ENCODE measurements around the gene ITGA3.
A peak's percentile ranks its signal among the peaks of the same experiment; 100 is the strongest.
"Not testable (repeated sequence)": the region's sequence is repeated elsewhere in the genome, so short reads cannot be mapped to it uniquely, and the experiment has no call there.

The ITGA3 gene

DNA sequence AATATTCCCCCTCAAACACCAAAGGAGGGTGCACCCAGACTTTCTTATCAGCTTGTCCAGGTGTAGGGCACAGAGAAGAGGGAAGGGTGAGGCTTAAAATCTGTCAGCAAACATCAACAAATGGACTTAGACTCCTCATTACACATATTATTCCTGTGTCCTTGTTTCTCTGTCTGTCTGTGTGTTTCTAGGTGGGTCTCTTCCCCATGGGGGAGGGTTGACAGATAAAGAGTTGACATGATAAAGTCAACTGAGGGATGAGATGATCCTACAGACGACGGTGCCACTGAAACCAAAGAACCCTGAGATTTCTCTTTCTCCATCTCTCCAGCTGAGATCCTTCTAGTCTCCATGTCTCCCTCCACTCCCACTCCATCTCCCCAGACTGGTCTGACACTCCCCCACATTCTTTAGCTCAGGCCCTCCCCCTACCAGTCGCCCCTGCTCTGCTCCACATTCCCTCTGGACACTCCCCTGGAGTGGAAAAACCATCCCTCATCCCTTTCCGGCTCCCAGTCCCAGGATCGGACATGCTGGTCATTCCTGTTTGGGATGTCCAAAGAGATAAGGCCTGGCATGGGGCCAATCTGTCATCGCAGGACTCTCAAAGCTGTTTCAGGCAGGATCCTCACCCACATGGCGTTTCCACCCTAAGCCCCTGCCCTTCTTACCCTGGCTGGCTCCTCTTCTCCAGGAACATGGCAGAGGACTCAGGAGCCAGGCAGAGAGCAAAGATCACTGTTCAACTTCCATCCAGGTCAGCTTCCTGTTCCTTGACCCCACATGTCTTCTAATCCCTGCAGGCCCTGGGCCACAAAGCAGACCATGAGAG lies 2.9 kb upstream of the ITGA3 start:
- no peak for DNase-seq

GRCh38 chr17:50053654-50053960 lies 2.3 kb upstream of the ITGA3 start:
- DNase-seq = no peak

GRCh38 chr17:50055055-50055425 lies 870 bp upstream of the ITGA3 start:
- peak in 2 of 5 donors; percentile 17 to 27 for DNase-seq

- DNase-seq = peak in 4 of 5 donors; percentile 40 to 59 (median 48)
Observed at GRCh38 chr17:50056217-50056960, 479 bp downstream of the ITGA3 start.

DNA sequence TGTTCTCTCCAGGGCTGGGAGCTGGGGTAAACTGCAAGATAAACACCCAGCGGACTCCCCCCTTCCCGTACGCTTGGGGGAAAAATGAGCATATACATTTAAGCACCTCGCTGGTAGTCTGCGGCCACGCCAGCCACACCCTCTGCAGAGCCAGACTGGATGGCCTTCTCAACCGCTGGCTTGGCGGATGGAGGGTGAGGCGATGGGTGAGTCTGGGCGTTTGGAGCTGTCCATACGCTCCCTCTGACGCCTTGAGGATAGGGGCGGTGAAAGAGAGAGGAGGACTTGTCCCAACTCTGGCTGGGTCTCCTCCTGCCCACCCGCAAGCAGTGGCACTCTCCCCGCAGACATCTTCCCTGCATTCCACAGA lies 1.0 kb downstream of the ITGA3 start:
- no peak for DNase-seq

GRCh38 chr17:50057521-50057991 lies 1.6 kb downstream of the ITGA3 start:
- no peak for DNase-seq

GRCh38 chr17:50058296-50058953 lies 2.5 kb downstream of the ITGA3 start:
- DNase-seq = no peak

DNA sequence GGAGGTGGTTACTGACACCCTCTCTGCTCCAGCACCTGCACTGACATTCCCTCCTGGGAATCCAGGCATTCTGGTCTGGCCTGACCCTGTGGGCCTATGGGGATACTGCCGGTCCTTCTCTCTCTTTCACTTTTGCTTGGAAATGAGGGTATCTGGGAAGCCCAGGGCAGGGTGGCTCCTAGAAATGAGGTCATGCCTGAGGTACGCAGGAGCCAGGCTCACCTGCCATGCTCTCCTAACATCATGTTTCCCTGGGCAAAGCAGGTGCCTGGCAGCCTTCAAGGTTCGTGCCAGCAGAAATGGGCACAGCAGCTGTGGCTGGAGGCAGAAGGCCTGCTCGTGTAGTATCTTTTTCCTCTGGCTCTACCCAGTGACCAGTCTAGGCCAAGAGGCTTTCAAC lies 3.3 kb downstream of the ITGA3 start:
- DNase-seq = no peak

- no peak for DNase-seq
Observed at GRCh38 chr17:50059759-50060273, 3.9 kb downstream of the ITGA3 start.

DNA sequence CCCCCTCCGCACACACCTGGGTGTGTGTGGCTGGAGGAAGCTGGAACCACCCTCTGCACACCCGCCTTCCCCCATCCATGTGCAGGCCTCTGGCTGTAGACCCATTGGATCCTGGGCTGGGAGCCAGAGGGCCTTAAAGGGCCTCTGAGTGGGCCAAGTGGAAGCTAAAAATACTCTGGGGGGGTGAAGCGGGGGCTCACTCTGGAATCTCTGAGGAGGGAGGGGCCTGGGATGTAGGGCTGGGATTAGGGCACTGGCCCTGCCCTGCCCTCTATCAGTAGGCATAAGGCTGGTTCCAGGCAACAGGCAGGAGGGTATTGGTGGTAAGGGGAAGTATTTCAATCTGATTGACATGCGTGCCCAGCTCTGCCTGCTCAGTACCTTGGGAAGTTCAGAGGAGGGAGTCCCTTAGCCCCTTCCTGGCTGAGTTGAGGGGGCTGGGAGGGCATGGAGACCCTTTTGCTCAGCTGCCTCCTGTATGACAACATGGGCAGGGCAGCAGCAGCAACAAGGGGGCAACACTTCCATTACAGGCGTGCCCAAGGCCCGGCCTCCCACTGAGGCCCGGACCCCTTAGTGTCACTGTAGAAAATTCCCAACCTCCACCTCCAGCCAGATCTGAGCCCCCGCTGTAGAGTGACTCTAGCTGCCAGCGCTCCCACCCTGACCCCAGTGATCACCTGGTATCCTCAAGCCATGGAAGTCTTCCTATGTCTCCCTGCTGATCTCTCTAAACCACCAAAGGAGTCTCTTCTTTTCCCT lies 5.2 kb downstream of the ITGA3 start:
- DNase-seq = no peak

GRCh38 chr17:50061713-50062045 lies 5.8 kb downstream of the ITGA3 start:
- DNase-seq = not testable (repeated sequence)

DNA sequence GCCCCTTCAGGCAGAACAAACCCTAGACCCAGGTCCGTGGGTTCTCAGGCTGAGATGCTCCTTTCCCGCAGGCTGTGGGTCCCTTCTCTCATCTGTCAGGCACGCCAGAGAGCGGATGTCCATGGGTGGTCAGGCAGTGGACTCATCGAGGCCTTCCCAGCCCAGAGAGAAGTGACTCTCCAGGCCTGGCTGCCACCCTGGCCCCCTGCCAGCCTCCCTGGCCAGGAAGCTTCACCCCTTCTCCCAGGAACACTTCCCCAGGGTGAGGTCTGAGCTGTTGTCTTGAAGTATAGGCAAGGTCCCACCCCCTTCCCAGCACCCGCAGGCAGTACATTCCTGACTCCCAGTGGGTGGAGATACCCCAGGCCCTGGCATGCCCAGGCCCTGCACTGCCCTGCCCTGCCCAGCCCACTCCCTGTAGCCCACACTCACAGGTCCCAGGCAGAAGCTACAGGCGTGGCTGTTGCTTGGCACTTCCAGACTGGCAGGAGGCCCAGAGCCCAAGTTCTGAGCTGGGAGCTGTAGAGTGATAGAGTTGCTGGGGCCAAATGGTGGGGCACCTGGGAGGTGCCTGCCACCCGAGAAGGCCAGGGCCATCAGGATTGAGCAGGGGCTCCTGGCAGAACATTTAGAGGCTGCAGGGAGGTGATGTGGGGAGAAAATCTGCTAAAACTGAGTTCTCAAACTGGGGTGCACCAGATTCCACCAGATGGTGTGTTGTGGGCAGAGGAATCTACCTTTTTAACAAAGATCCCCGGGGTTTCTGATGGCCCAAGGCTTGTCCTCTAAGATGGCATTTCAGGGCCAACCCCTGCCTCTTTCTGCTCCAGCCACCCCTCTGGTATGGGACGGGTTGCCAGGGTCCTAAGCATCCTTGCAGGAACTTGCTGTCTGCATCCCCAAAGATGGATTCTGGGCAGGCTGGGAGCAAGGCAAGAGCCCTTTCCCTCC lies 6.7 kb downstream of the ITGA3 start:
- no peak for DNase-seq

- DNase-seq = no peak
Observed at GRCh38 chr17:50063561-50064252, 7.8 kb downstream of the ITGA3 start.

DNA sequence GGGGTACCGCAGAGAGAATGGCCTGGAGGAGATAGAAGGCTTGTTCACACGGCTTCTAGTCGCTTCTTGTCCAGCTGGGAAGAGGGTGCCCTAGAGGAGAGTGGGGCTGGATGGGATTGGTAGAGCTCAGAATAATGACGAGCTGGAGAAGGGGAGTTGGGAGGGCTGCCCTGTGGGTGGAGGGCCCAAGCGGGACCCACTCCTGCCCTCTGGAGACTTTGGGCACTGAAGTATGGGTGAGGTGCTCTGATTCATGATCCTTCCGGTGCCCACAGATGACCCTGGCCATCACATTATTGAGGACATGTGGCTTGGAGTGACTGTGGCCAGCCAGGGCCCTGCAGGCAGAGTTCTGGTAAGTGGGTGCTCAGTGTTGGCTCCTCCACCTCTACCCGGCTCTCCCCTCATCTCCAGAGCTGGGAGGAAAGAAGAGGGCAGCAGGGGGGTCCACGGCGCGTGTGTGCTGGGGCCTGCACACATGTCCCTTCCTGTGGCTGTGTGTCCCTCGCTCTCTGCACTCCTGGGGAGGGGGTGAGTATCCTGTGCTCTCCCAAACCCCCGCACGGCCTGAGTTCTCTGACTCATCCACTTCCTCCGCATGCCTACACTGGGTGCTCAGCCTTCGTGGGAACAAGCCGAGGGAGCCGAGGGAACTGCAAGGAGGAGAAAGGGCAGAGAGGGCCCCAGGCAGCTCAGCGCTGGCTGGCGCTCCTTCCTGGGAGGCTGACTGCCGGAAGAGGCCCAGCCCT lies 8.5 kb downstream of the ITGA3 start:
- DNase-seq = no peak

DNA sequence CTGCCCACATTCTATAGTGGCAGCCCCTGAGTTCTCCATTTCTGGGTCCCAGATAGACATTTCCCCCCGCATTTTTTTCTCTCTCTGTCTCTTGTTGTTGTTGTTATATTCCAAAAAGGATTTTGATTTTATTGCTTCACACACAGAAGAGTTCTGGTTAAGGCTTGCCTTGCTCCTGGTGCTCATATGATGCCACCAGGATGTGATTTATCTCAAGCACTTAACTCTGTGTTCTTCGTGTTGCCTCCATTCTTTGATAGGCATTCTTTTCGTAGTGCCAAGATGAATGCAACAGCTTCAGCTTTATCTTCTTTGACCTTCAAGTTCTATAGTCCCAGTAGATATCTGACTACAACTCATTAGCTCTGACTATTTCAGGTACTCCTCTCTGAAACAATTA lies 9.1 kb downstream of the ITGA3 start:
- DNase-seq = no peak

- DNase-seq = no peak
Observed at GRCh38 chr17:50066995-50067394, 11.1 kb downstream of the ITGA3 start.

- no peak for DNase-seq
Observed at GRCh38 chr17:50067996-50068395, 12.1 kb downstream of the ITGA3 start.

- no peak for DNase-seq
Observed at GRCh38 chr17:50070908-50071680, 15.2 kb downstream of the ITGA3 start.

DNA sequence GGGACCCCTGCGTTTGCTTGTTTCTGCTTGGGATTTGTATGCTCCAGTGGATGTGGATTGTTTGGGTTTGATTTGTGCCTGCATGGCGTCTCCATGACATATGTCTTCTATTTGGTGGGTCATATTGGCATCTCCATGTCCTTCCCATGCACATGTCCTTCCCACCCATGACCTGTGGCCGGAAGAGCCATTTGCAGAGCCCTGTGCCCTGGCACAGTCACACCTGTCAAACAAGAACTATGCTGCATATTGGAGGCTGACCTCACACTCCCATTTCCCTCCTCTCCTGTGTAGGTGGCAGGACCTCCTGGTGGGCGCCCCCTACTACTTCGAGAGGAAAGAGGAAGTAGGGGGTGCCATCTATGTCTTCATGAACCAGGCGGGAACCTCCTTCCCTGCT lies 15.8 kb downstream of the ITGA3 start:
- DNase-seq = no peak
